K562 (cell line): ENCODE measurements around the gene TMEM120B. TPM values are rescaled to one million over a fixed set of nuclear protein-coding genes. Genes with fewer than 3 reads are reported as not detected.

ENCODE experiments used
- FOXA3 ChIP-seq, 2 experiments: fragments of 450-650 bp in 1 of 2; sonication (generic) in 1 of 2; formaldehyde crosslinking; IDR thresholded peaks in 1 of 2; conservative IDR thresholded peaks in 1 of 2; 2 replicates each; pipeline versions ENCODE4 v1.4.0 to v1.8.0; 2020 to 2022; ENCODE audit warnings: mild to moderate bottlenecking in 2 of 2, missing genetic modification reagents in 1 of 2
- MYNN ChIP-seq, 2 experiments: sonication (generic); formaldehyde crosslinking in 1 of 2; IDR thresholded peaks; 2 replicates each; pipeline versions ENCODE4 v1.5.0 to v1.6.1; 2016 to 2020; ENCODE audit warnings: antibody characterized with exemption in 1 of 2, missing genetic modification reagents in 1 of 2
- NFATC3 ChIP-seq: fragments of 450-650 bp; IDR thresholded peaks from 2 replicates; pipeline ENCODE4 v1.6.1; 2017; ENCODE audit warnings: mild to moderate bottlenecking
- POLR2G ChIP-seq: fragments of 200-400 bp; formaldehyde crosslinking; IDR thresholded peaks from 2 replicates; pipeline ENCODE4 v1.6.1; 2017; ENCODE audit warnings: low read depth, mild to moderate bottlenecking, antibody characterized with exemption, low read length, moderate library complexity
- RBFOX2 ChIP-seq: fragments of 200-400 bp; formaldehyde crosslinking; IDR thresholded peaks from 2 replicates; pipeline ENCODE4 v1.6.1; 2017; ENCODE audit warnings: low read depth, mild to moderate bottlenecking, low read length, moderate library complexity
- SMC3 ChIP-seq: conservative IDR thresholded peaks from 2 replicates; pipeline ENCODE4 v1.6.1; 2011; ENCODE audit warnings: low read depth, low read length, improper control_type of control experiment; ENCODE audit not compliant: insufficient read depth
- ZBTB7A ChIP-seq: IDR thresholded peaks from 2 replicates; pipeline ENCODE4 v1.6.1; 2011; ENCODE audit warnings: low read depth, mild to moderate bottlenecking, low read length, moderate library complexity, borderline replicate concordance; ENCODE audit not compliant: control insufficient read depth
- ZNF408 ChIP-seq: fragments of 250-450 bp; sonication (Bioruptor Pico); IDR thresholded peaks from 2 replicates; pipeline ENCODE4 v1.4.0; 2020; ENCODE audit warnings: low read depth, mild to moderate bottlenecking, moderate library complexity
- polyA plus RNA-seq, 8 experiments: library from polyadenylated mRNA; depleted of rRNA in 4 of 8; stranded (reverse) in 5 of 8; unstranded in 3 of 8; fragments of >200 nt; fragmentation: Nextera tagmentation in 2 of 8; fragmentation: Illumina TruSeq in 1 of 8; extraction: Ambion mirVana in 2 of 8; extraction: Trizol in 1 of 8; gene quantifications; 2 replicates each; pipeline versions ENCODE4 v1.2.1 to v1.2.3, GENCODE V29; 2011 to 2014; ENCODE audit warnings: inconsistent platforms in 1 of 8, missing spikeins in 1 of 8
- total RNA-seq, 7 experiments: library from RNA; depleted of rRNA in 6 of 7; stranded (reverse); fragments of >200 nt in 6 of 7; fragmentation: Illumina TruSeq in 2 of 7; extraction: Trizol in 2 of 7; gene quantifications; 2 replicates each; pipeline versions ENCODE4 v1.2.1 to v1.2.3, GENCODE V29; 2011 to 2021; ENCODE audit warnings: low replicate concordance in 1 of 7
- TF ChIP-seq, protein P1 (sequence below): sonication (generic); formaldehyde crosslinking; IDR thresholded peaks from 2 replicates; pipeline ENCODE4 v1.5.0; 2020; ENCODE audit warnings: missing genetic modification reagents
- TF ChIP-seq, protein P2 (sequence below), 3 experiments: IDR thresholded peaks in 2 of 3; conservative IDR thresholded peaks in 1 of 3; 2 replicates each; pipeline ENCODE4 v1.5.1; 2011 to 2012; ENCODE audit warnings: low read length in 3 of 3, mild to moderate bottlenecking in 3 of 3, control low read depth in 2 of 3, improper control_type of control experiment in 1 of 3, inconsistent platforms in 1 of 3, low read depth in 1 of 3, mixed read lengths in 1 of 3, moderate library complexity in 1 of 3; ENCODE audit not compliant: insufficient read depth in 2 of 3

The TMEM120B gene
- total and polyA plus RNA-seq, 9 of the 15 experiments (the other 6 are each of a cell fraction or from before 2014, with no cell fraction given), result 1.7 to 18.6 (median 7.4) TPM

DNA sequence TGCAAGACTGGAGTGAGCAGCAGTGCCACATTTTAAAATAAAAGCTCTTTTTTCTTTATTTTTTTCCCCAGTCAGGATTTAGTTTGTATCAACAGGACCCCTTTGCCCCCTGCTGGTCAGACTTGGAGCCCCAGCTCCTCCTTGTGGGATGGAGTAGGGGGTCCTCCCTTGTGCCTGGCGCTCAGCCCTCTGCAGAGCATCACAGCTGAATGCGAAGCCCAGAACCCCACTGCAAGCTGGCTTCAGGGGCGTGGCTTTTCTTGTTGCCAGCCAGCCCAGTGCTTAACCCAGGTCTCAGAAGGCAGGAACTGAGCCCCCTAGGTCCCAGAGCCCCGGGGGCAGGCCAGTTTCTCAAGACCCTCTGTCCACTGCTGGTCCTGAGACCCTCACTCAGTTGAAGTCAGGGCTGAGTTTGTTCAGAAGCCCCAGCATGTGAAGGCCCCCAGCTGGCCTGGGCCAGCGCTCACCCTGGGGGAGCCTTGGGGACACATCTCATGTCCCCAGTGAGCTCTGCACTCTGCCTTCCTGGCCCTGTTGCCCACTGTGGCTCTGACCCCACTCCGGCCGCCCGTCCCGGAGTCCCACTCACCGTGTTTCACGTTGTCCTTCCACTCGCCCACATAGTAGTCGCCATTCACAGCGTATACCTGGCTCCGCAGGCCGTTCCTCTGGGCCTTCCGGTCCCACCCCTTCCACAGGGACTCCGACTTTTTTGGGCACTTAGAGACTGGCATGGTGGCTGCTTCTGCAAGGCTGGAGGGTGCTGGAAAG, 43.6 kb upstream of the TMEM120B start (continued):
- TF ChIP-seq ZBTB7A (0 out of 2 replicates have a peak, but pooled peaks have one; percentile 58), RBFOX2 (0 out of 2 replicates have a peak, but pooled peaks have one; percentile 24), SMC3 (peak; percentile 56), POLR2G (0 out of 2 replicates have a peak, but pooled peaks have one; percentile 19), ZNF408 (no peak), FOXA3 (CRISPR knock-in tag; conservative IDR thresholded peaks at IDR 0.05 in 1 of 2, IDR thresholded peaks at IDR 0.05 in 1 of 2) (no peak), MYNN (IDR thresholded peaks at IDR 0.05) (peak; percentile 69), MYNN (CRISPR knock-in tag; IDR thresholded peaks at IDR 0.05) (no peak), NFATC3 (no peak)
- TF ChIP-seq, protein P1, sequence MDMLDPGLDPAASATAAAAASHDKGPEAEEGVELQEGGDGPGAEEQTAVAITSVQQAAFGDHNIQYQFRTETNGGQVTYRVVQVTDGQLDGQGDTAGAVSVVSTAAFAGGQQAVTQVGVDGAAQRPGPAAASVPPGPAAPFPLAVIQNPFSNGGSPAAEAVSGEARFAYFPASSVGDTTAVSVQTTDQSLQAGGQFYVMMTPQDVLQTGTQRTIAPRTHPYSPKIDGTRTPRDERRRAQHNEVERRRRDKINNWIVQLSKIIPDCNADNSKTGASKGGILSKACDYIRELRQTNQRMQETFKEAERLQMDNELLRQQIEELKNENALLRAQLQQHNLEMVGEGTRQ, result no peak
- TF ChIP-seq, protein P2, sequence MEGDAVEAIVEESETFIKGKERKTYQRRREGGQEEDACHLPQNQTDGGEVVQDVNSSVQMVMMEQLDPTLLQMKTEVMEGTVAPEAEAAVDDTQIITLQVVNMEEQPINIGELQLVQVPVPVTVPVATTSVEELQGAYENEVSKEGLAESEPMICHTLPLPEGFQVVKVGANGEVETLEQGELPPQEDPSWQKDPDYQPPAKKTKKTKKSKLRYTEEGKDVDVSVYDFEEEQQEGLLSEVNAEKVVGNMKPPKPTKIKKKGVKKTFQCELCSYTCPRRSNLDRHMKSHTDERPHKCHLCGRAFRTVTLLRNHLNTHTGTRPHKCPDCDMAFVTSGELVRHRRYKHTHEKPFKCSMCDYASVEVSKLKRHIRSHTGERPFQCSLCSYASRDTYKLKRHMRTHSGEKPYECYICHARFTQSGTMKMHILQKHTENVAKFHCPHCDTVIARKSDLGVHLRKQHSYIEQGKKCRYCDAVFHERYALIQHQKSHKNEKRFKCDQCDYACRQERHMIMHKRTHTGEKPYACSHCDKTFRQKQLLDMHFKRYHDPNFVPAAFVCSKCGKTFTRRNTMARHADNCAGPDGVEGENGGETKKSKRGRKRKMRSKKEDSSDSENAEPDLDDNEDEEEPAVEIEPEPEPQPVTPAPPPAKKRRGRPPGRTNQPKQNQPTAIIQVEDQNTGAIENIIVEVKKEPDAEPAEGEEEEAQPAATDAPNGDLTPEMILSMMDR (IDR thresholded peaks at IDR 0.05 in 2 of 3, conservative IDR thresholded peaks at IDR 0.05 in 1 of 3; ENCODE audit: insufficient read depth in 2 of 3, low read depth in 1 of 3, low read length in 3 of 3), result peak; percentile 60 to 76 (median 66)
